ENCODE results near the gene ALKBH7. TPM values are rescaled to one million over a fixed set of nuclear protein-coding genes. Genes with fewer than 3 reads are reported as not detected.
A peak's percentile ranks its signal among the peaks of the same experiment; 100 is the strongest.
"Not testable (repeated sequence)": the region's sequence is repeated elsewhere in the genome, so short reads cannot be mapped to it uniquely, and the experiment has no call there.

Gene ALKBH7
- total RNA-seq, 1 donor from 2014 or later: 66.8 TPM

- H3K4me3 Mint-ChIP-seq (ENCODE audit: unreplicated experiment): no peak overlapping the region
- no peak overlapping the region for H3K27ac Mint-ChIP-seq (ENCODE audit: unreplicated experiment)
- H3K9me3 Mint-ChIP-seq (ENCODE audit: unreplicated experiment): no peaks in the 10 kb centered on the region
- no peak for DNase-seq (ENCODE audit: low spot score)
- peaks cover 5% of the 10 kb centered on the region for H3K27me3 Mint-ChIP-seq (ENCODE audit: unreplicated experiment)
- H3K4me1 Mint-ChIP-seq (ENCODE audit: unreplicated experiment): no peaks in the 10 kb centered on the region
- no peak for TF ChIP-seq CTCF (IDR thresholded peaks at IDR 0.05; ENCODE audit: unreplicated experiment)
- H3K36me3 Mint-ChIP-seq (ENCODE audit: low read depth, unreplicated experiment): no peaks in the 10 kb centered on the region
Observed at GRCh38 chr19:6352381-6353165, 20.0 kb upstream of the ALKBH7 start.

DNA sequence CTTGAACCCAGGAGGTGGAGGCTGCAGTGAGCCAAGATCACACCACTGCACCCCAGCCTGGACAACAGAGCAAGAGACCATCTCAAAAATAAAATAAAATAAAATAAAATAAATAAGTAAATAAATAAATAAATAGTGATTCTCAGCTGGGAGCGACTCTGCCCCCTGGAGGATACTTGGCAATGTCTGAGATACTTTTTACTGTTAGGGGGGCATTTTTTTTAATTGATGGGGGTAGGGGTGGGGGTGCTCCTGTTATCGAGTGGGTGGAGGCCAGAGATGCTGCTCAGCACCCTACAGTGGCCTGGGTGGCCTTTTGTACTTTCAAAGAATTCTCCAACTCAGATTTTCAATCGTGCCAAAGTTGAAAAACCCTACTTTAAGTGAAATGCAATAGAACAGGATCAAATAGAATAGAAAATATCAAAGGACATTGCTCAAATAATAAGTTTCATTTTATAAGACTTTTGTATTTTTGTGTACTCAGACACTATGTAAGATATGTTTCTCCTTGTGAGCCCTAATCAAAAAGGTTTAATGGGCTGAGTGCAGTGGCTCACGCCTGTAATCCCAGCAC is 18.4 kb upstream of the ALKBH7 start:
- H3K4me1 Mint-ChIP-seq (ENCODE audit: unreplicated experiment): no peaks in the 10 kb centered on the region
- H3K36me3 Mint-ChIP-seq (ENCODE audit: low read depth, unreplicated experiment): no peaks in the 10 kb centered on the region
- H3K9me3 Mint-ChIP-seq (ENCODE audit: unreplicated experiment): no peaks in the 10 kb centered on the region
- no peaks in the 10 kb centered on the region for H3K27me3 Mint-ChIP-seq (ENCODE audit: unreplicated experiment)
- no peak overlapping the region for H3K4me3 Mint-ChIP-seq (ENCODE audit: unreplicated experiment)
- H3K27ac Mint-ChIP-seq (ENCODE audit: unreplicated experiment): no peak overlapping the region
- TF ChIP-seq CTCF (IDR thresholded peaks at IDR 0.05; ENCODE audit: unreplicated experiment): peak; percentile 42
- no peak for DNase-seq (ENCODE audit: low spot score)

- not testable (repeated sequence) for DNase-seq (ENCODE audit: low spot score); H3K27me3 Mint-ChIP-seq (ENCODE audit: unreplicated experiment); H3K36me3 Mint-ChIP-seq (ENCODE audit: low read depth, unreplicated experiment); H3K4me3 Mint-ChIP-seq (ENCODE audit: unreplicated experiment); H3K4me1 Mint-ChIP-seq (ENCODE audit: unreplicated experiment); H3K27ac Mint-ChIP-seq (ENCODE audit: unreplicated experiment); H3K9me3 Mint-ChIP-seq (ENCODE audit: unreplicated experiment)
Observed at GRCh38 chr19:6355321-6356040, 17.1 kb upstream of the ALKBH7 start.

DNA sequence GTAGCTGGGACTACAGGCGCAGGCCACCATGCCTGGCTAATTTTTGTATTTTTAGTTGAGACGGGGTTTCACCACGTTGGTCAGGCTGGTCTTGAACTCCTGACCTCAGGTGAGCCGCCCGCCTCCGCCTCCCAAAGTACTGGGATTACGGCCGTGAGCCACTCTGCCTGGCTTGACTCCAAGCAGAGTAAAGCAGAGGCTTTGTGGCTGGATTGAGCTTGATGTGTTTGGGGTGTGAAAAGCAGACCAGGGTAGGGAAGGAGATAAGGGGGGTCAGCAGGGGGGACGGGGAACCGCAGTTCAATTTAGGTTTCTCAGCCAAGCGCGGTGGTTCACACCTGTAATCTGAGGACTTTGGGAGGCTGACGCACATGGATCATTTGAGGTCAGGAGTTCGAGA is 15.4 kb upstream of the ALKBH7 start:
- Mint-ChIP-seq H3K9me3 (ENCODE audit: unreplicated experiment) (peaks cover 5% of the 10 kb centered on the region), H3K4me3 (ENCODE audit: unreplicated experiment) (no peak overlapping the region), H3K36me3 (ENCODE audit: low read depth, unreplicated experiment) (no peaks in the 10 kb centered on the region), H3K4me1 (ENCODE audit: unreplicated experiment) (peaks cover 5% of the 10 kb centered on the region), H3K27ac (ENCODE audit: unreplicated experiment) (no peak overlapping the region), H3K27me3 (ENCODE audit: unreplicated experiment) (peaks cover 3% of the 10 kb centered on the region)
- TF ChIP-seq CTCF (IDR thresholded peaks at IDR 0.05; ENCODE audit: unreplicated experiment): no peak
- DNase-seq (ENCODE audit: low spot score): no peak

DNA sequence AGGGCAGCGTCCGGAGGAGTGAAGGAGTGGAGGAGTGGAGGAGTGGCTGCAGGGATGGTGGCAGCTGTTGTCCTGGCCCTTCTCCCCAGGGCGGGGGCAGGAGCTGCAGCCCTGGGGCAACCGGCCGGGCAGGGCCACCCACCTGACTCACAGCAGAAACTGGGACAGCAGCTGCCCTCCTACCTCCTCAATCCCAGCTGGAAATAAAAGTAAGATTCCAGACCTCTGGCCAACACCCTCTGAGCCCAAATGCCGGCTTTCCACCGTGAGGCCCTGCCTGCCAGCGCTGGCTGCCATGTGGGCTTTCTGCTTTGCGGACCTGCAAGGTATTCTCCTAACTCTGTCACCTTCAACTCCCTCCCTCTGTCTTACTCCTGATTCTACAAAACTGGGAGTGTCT is 14.6 kb upstream of the ALKBH7 start:
- no peak overlapping the region for H3K4me3 Mint-ChIP-seq (ENCODE audit: unreplicated experiment)
- TF ChIP-seq CTCF (IDR thresholded peaks at IDR 0.05; ENCODE audit: unreplicated experiment): no peak
- peaks cover 5% of the 10 kb centered on the region for H3K9me3 Mint-ChIP-seq (ENCODE audit: unreplicated experiment)
- H3K36me3 Mint-ChIP-seq (ENCODE audit: low read depth, unreplicated experiment): no peaks in the 10 kb centered on the region
- DNase-seq (ENCODE audit: low spot score): no peak
- peaks cover 6% of the 10 kb centered on the region for H3K27me3 Mint-ChIP-seq (ENCODE audit: unreplicated experiment)
- peaks cover 9% of the 10 kb centered on the region for H3K4me1 Mint-ChIP-seq (ENCODE audit: unreplicated experiment)
- H3K27ac Mint-ChIP-seq (ENCODE audit: unreplicated experiment): no peak overlapping the region

Measured in endothelial cell (in vitro differentiated cells).